ENCODE results near the gene TMEM117. TPM values are rescaled to one million over a fixed set of nuclear protein-coding genes. Genes with fewer than 3 reads are reported as not detected.

Gene TMEM117
- total RNA-seq, 1 experiment from 2014 or later = 0.90 TPM

Other genes with a start within 250 kb of the TMEM117 start
- gene PUS7L, start 77.3 kb upstream of the TMEM117 start, total RNA-seq (2014; rRNA removed; shearing (Covaris generic)) = 11.9 and 22.3 TPM in 2 replicates
- 4.5 and 5.7 TPM in 2 replicates for gene IRAK4, start 77.1 kb upstream of the TMEM117 start, total RNA-seq (2014; rRNA removed; shearing (Covaris generic))
- 37.1 and 55.0 TPM in 2 replicates for gene TWF1, start 29.8 kb upstream of the TMEM117 start, total RNA-seq (2014; rRNA removed; shearing (Covaris generic))